ENCODE results near the gene ZKSCAN3. TPM values are rescaled to one million over a fixed set of nuclear protein-coding genes. Genes with fewer than 3 reads are reported as not detected.
A peak's percentile ranks its signal among the peaks of the same experiment; 100 is the strongest.

Gene ZKSCAN3
- total RNA-seq, 2 experiments from 2014 or later = 3.2 to 6.7 TPM

GRCh38 chr6:28354688-28355554 lies 5.2 kb downstream of the ZKSCAN3 start:
- intact Hi-C loops (cut with micrococcal nuclease; ENCODE audit: unreplicated experiment) = loop anchor here (5.0 kb wide), 2 partner anchors 103 to 453 kb away; partner anchors contain the start of gene ZKSCAN4
- no peaks in the 10 kb centered on the region for H4K20me1 ChIP-seq (ENCODE audit: insufficient read depth, low read length)
- BruUV-seq (replicated peaks) = no TSS peak
- H3K4me2 ChIP-seq (ENCODE audit: low read length) = no peak overlapping the region
- H3K9me2 ChIP-seq (ENCODE audit: insufficient read depth, low read length) = no peaks in the 10 kb centered on the region
- ChIA-PET POLR2A (no interaction called here), CTCF (ENCODE audit: unreplicated experiment) (no interaction called here)
- H3K79me2 ChIP-seq (ENCODE audit: insufficient read depth, low read depth, low read length) = peaks cover 10% of the 10 kb centered on the region; the same call in 1 of the 2 replicates
- no peak overlapping the region for H3K4me3 ChIP-seq (ENCODE audit: low read depth, low read length, poor library complexity, severe bottlenecking)
- TF ChIP-seq CTCF (conservative IDR thresholded peaks at IDR 0.05; ENCODE audit: low read length) (no peak), EZH2phosphoT487 (IDR thresholded peaks at IDR 0.05; ENCODE audit: borderline replicate concordance, low read depth, low read length) (no peak)
- peaks cover 23% of the 10 kb centered on the region for H3K36me3 ChIP-seq (ENCODE audit: insufficient read depth, low read length)
- peaks cover 12% of the 10 kb centered on the region for H3K4me1 ChIP-seq (ENCODE audit: insufficient read depth, low read length, poor library complexity, severe bottlenecking)
- DNase-seq (ENCODE audit: low spot score) = no peak
- peaks cover 35% of the 10 kb centered on the region for H3K9me3 ChIP-seq (ENCODE audit: low read length)
- no peak overlapping the region for H3K27ac ChIP-seq (ENCODE audit: low read depth, low read length, poor library complexity, severe bottlenecking)
- no peak overlapping the region for H2AFZ ChIP-seq (ENCODE audit: low read length)

DNA sequence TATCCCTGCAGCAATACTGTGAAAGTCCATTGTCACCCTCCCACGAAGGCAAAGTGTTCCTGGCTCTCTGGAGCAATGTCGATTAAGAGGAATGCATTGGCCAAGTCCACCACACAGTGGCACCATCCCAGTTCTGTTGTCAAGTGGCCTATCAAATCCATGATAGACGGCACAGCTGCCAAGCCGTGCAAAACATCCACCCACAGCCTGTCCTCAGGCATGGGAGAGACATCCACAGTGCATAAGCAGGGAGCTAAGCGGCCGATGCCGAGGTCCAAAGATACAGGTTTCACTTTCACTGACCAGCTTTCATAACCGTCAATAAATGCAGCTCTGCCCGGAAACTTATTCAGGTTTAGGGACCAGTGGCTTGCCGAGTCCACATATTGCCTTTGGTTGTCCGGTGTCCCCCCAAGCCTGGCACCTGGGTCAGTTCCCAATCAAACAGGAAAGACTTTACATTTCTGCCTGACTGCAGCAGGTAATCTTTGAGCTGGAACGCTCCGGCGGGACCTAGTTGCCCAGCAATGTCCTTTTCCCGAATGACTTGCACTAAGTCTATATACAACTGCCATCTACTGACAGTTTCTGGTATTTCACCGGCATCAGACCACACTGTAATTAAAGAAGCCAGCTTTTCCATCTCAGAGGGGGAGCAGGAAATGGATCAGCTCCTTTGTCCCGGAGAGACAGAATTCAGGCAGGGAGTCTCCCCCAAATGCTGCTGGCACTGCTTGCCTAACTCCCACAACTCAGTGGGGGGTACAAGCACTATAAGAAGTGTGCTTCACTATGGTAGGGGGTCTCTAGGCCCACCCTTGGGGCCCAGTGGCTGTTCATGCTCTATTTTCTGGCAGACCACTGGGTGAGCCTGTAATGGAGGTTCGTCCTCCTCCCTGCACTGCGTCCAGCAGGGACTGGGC lies 6.3 kb downstream of the ZKSCAN3 start:
- H3K4me1 ChIP-seq (ENCODE audit: insufficient read depth, low read length, poor library complexity, severe bottlenecking) = peaks cover 7% of the 10 kb centered on the region
- intact Hi-C loops (cut with micrococcal nuclease; ENCODE audit: unreplicated experiment) = no loop called here
- peak; percentile 62 for DNase-seq (ENCODE audit: low spot score)
- peak overlapping the region; percentile 30 for H3K4me3 ChIP-seq (ENCODE audit: low read depth, low read length, poor library complexity, severe bottlenecking)
- H3K9me2 ChIP-seq (ENCODE audit: insufficient read depth, low read length) = no peaks in the 10 kb centered on the region
- BruUV-seq (replicated peaks) = no TSS peak
- peaks cover 1% of the 10 kb centered on the region; the same call in 1 of the 2 replicates for H3K79me2 ChIP-seq (ENCODE audit: insufficient read depth, low read depth, low read length)
- CTCF ChIA-PET (ENCODE audit: unreplicated experiment) = no interaction called here
- H3K36me3 ChIP-seq (ENCODE audit: insufficient read depth, low read length) = peaks cover 23% of the 10 kb centered on the region
- peak overlapping the region; percentile 38; the same call in 1 of the 2 replicates for H2AFZ ChIP-seq (ENCODE audit: low read length)
- TF ChIP-seq CTCF (conservative IDR thresholded peaks at IDR 0.05; ENCODE audit: low read length) = peak; percentile 78
- no peak for TF ChIP-seq EZH2phosphoT487 (IDR thresholded peaks at IDR 0.05; ENCODE audit: borderline replicate concordance, low read depth, low read length)
- no peak overlapping the region for H3K27ac ChIP-seq (ENCODE audit: low read depth, low read length, poor library complexity, severe bottlenecking)
- peaks cover 35% of the 10 kb centered on the region for H3K9me3 ChIP-seq (ENCODE audit: low read length)
- H4K20me1 ChIP-seq (ENCODE audit: insufficient read depth, low read length) = no peaks in the 10 kb centered on the region
- POLR2A ChIA-PET = interaction anchor here (0.9 to 1.2 kb wide), 2 partner anchors 218 to 232 kb away, joined by 3 read pairs; partner anchors contain the start of gene ZSCAN16
- H3K4me2 ChIP-seq (ENCODE audit: low read length) = peak overlapping the region; percentile 66
